ENCODE results near the gene PXDC1. TPM values are rescaled to one million over a fixed set of nuclear protein-coding genes. Genes with fewer than 3 reads are reported as not detected.

PXDC1 gene
- total RNA-seq, 1 experiment from 2014 or later, result 30.8 TPM

Other genes starting within 250 kb of the PXDC1 start
- 14.3 and 16.3 TPM in 2 replicates for gene FAM50B, start 97.7 kb upstream of the PXDC1 start, total RNA-seq (2021)